OCI-LY1 (cell line): ENCODE results near the gene SFXN1.

ENCODE experiments used
- H2AFZ ChIP-seq: fragments of 200-600 bp; sonication (generic), shearing (Covaris generic); 2 replicates; pipeline ENCODE4 v1.6.0; 2014; ENCODE audit warnings: antibody characterized with exemption, mild to moderate bottlenecking, low read length
- H3F3A ChIP-seq: fragments of 200-600 bp; sonication (generic), shearing (Covaris generic); 2 replicates; pipeline ENCODE4 v1.6.0; 2014; ENCODE audit warnings: mild to moderate bottlenecking, antibody characterized with exemption, low read length, moderate library complexity; ENCODE audit not compliant: insufficient read depth
- H3K27ac ChIP-seq: fragments of 200-600 bp; sonication (generic); 2 replicates; pipeline ENCODE4 v1.5.1; 2014; ENCODE audit warnings: low read length, mixed run types, mild to moderate bottlenecking, low read depth; ENCODE audit not compliant: poor library complexity, severe bottlenecking
- H3K27me3 ChIP-seq: fragments of 200-600 bp; sonication (generic); 2 replicates; pipeline ENCODE4 v1.6.0; 2014; ENCODE audit warnings: antibody characterized with exemption, mild to moderate bottlenecking, low read length, moderate library complexity; ENCODE audit not compliant: insufficient read depth
- H3K36me3 ChIP-seq: fragments of 200-600 bp; sonication (generic); 2 replicates; pipeline ENCODE4 v1.6.1; 2014; ENCODE audit warnings: mild to moderate bottlenecking, antibody characterized with exemption, low read length, moderate library complexity, mixed read lengths; ENCODE audit not compliant: insufficient read depth
- H3K4me1 ChIP-seq: fragments of 200-600 bp; sonication (generic); 2 replicates; pipeline ENCODE4 v1.5.1; 2014; ENCODE audit warnings: mild to moderate bottlenecking, low read length, moderate library complexity; ENCODE audit not compliant: insufficient read depth, severe bottlenecking
- H3K4me2 ChIP-seq: fragments of 200-600 bp; sonication (generic), shearing (Covaris generic); 2 replicates; pipeline ENCODE4 v1.6.1; 2014; ENCODE audit warnings: low read length
- H3K4me3 ChIP-seq: fragments of 200-600 bp; sonication (generic); 2 replicates; pipeline ENCODE4 v1.5.1; 2014; ENCODE audit warnings: low read length, low read depth, mild to moderate bottlenecking, mixed read lengths; ENCODE audit not compliant: poor library complexity, severe bottlenecking
- H3K79me2 ChIP-seq: fragments of 200-600 bp; shearing (Covaris generic); 2 replicates; pipeline ENCODE4 v1.6.1; 2016; ENCODE audit warnings: mixed run types, low read length, mixed read lengths; ENCODE audit not compliant: insufficient read depth
- H3K9ac ChIP-seq: fragments of 200-600 bp; sonication (generic), shearing (Covaris generic); 2 replicates; pipeline ENCODE4 v1.6.1; 2014; ENCODE audit warnings: mild to moderate bottlenecking, low read length, mixed read lengths
- H3K9me2 ChIP-seq: fragments of 200-600 bp; sonication (generic), shearing (Covaris generic); 2 replicates; pipeline ENCODE4 v1.6.1; 2014; ENCODE audit warnings: low read depth, mild to moderate bottlenecking, low read length, mixed read lengths
- H3K9me3 ChIP-seq: fragments of 200-600 bp; shearing (Covaris generic); 2 replicates; pipeline ENCODE4 v1.6.1; 2014; ENCODE audit warnings: low read length, mixed read lengths
- H4K20me1 ChIP-seq: fragments of 200-600 bp; sonication (generic), shearing (Covaris generic); 2 replicates; pipeline ENCODE4 v1.6.0; 2016; ENCODE audit warnings: mild to moderate bottlenecking, low read length; ENCODE audit not compliant: insufficient read depth
- CTCF ChIP-seq: fragments of 200-600 bp; sonication (generic), shearing (Covaris generic); IDR thresholded peaks from 2 replicates; pipeline ENCODE4 v1.5.1; 2017; ENCODE audit warnings: mild to moderate bottlenecking, antibody characterized with exemption, low read length, moderate library complexity, mixed read lengths
- EZH2 ChIP-seq: fragments of 200-600 bp; sonication (generic), shearing (Covaris generic); IDR thresholded peaks from 2 replicates; pipeline ENCODE4 v1.8.0; 2017; ENCODE audit warnings: borderline replicate concordance, mixed run types, mild to moderate bottlenecking, antibody characterized with exemption, low read length, moderate library complexity, mixed read lengths

The SFXN1 gene

GRCh38 chr5:175538576-175538975, 60.2 kb downstream of the SFXN1 start:
- Histone ChIP-seq H3K9me2 (no peaks in the 10 kb centered on the region), H3K4me3 (no peak overlapping the region), H3K9me3 (no peaks in the 10 kb centered on the region), H3K4me1 (no peaks in the 10 kb centered on the region), H2AFZ (no peak overlapping the region), H3K79me2 (no peaks in the 10 kb centered on the region), H3K9ac (no peak overlapping the region), H3K27me3 (no peaks in the 10 kb centered on the region), H3K4me2 (no peak overlapping the region), H3K36me3 (no peaks in the 10 kb centered on the region), H4K20me1 (no peaks in the 10 kb centered on the region), H3F3A (no peaks in the 10 kb centered on the region), H3K27ac (no peak overlapping the region)
- TF ChIP-seq CTCF = no peak
- no peak for TF ChIP-seq EZH2

DNA sequence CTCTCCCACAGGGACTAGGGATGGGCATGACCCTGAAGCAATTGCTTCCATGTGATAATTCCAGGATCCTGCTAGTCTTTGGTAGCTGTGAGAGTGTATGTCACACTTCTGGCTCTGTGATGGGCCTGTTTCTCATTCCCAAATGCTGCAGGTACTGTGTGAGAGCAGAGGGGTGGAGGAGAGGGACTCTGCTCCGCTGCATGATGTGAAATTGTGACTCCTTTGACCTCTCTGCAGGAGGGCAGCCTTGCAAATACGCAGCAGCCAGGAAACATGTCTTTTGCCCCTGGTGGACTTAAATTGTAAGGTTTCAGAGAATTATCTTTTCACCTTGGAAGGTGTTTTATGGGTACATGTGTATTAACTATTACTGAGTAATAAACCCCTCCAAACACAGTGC, 61.6 kb downstream of the SFXN1 start:
- no peaks in the 10 kb centered on the region for H3K9me3 ChIP-seq
- no peaks in the 10 kb centered on the region for H3K27me3 ChIP-seq

GRCh38 chr5:175541264-175541663, 62.9 kb downstream of the SFXN1 start:
- Histone ChIP-seq H4K20me1 (no peaks in the 10 kb centered on the region), H2AFZ (no peak overlapping the region)

More for the DNA sequence above, 61.6 kb downstream of the SFXN1 start:
- no peaks in the 10 kb centered on the region for H4K20me1 ChIP-seq
- H3K4me2 ChIP-seq = no peak overlapping the region
- H3K9me2 ChIP-seq = no peaks in the 10 kb centered on the region
- no peak overlapping the region for H3K4me3 ChIP-seq
- no peak overlapping the region for H3K9ac ChIP-seq
- no peaks in the 10 kb centered on the region for H3F3A ChIP-seq
- no peaks in the 10 kb centered on the region for H3K79me2 ChIP-seq
- H3K36me3 ChIP-seq = no peaks in the 10 kb centered on the region
- H3K27ac ChIP-seq = no peak overlapping the region
- TF ChIP-seq EZH2 (no peak), CTCF (no peak)
- no peaks in the 10 kb centered on the region for H3K4me1 ChIP-seq
- no peak overlapping the region for H2AFZ ChIP-seq

More at GRCh38 chr5:175541264-175541663, 62.9 kb downstream of the SFXN1 start:
- Histone ChIP-seq H3K9me3 (no peaks in the 10 kb centered on the region), H3K79me2 (no peaks in the 10 kb centered on the region), H3K4me3 (no peak overlapping the region), H3K9me2 (no peaks in the 10 kb centered on the region), H3K9ac (no peak overlapping the region), H3K27ac (no peak overlapping the region), H3K4me2 (no peak overlapping the region), H3F3A (no peaks in the 10 kb centered on the region), H3K36me3 (no peaks in the 10 kb centered on the region), H3K27me3 (no peaks in the 10 kb centered on the region), H3K4me1 (no peaks in the 10 kb centered on the region)
- TF ChIP-seq EZH2 = no peak
- TF ChIP-seq CTCF = no peak
